Liver (tissue), 9 donors: ENCODE data around the gene FUOM. TPM values are rescaled to one million over a fixed set of nuclear protein-coding genes. Genes with fewer than 3 reads are reported as not detected.
"Not testable (repeated sequence)": the region's sequence is repeated elsewhere in the genome, so short reads cannot be mapped to it uniquely, and the experiment has no call there.

Experiments
- DNase-seq: peaks from one replicate; pipeline ENCODE4 v3.0.0-alpha.2; 2017; ENCODE audit warnings: low spot score
- H3K27ac ChIP-seq, 2 donors: one replicate each; pipeline ENCODE4 v1.7.0; 2013; ENCODE audit warnings: inconsistent platforms in 2 of 2, low read length in 2 of 2, control low read depth in 1 of 2, low read depth in 1 of 2, mild to moderate bottlenecking in 1 of 2
- H3K27me3 ChIP-seq, 4 donors: one replicate each; pipeline versions ENCODE4 v1.6.1 to v1.7.0; 2013; ENCODE audit warnings: low read length in 3 of 4, inconsistent platforms in 1 of 4, mild to moderate bottlenecking in 1 of 4, moderate library complexity in 1 of 4; ENCODE audit not compliant: control insufficient read depth in 4 of 4, insufficient read depth in 4 of 4
- H3K36me3 ChIP-seq, 4 donors: one replicate each; pipeline versions ENCODE4 v1.6.1 to v1.7.0; 2013; ENCODE audit warnings: low read length in 3 of 4, mild to moderate bottlenecking in 3 of 4, low read depth in 1 of 4, moderate library complexity in 1 of 4; ENCODE audit not compliant: control insufficient read depth in 4 of 4, insufficient read depth in 3 of 4
- H3K4me1 ChIP-seq, 4 donors: one replicate each; pipeline versions ENCODE4 v1.6.1 to v1.7.0; 2013; ENCODE audit warnings: low read length in 3 of 4, mild to moderate bottlenecking in 3 of 4, moderate library complexity in 1 of 4; ENCODE audit not compliant: control insufficient read depth in 4 of 4, insufficient read depth in 4 of 4
- H3K4me3 ChIP-seq, 3 donors: one replicate each; pipeline versions ENCODE4 v1.6.1 to v1.7.0; 2013; ENCODE audit warnings: low read length in 3 of 3, control low read depth in 1 of 3, low read depth in 1 of 3, mild to moderate bottlenecking in 1 of 3
- H3K9ac ChIP-seq, 2 donors: one replicate each; pipeline ENCODE4 v1.7.0; 2013; ENCODE audit warnings: low read length in 2 of 2, mild to moderate bottlenecking in 2 of 2, moderate library complexity in 2 of 2, control low read depth in 1 of 2, low read depth in 1 of 2
- H3K9me3 ChIP-seq, 4 donors: one replicate each; pipeline versions ENCODE4 v1.6.1 to v1.7.0; 2013; ENCODE audit warnings: low read length in 3 of 4; ENCODE audit not compliant: control insufficient read depth in 4 of 4
- ATF3 ChIP-seq: IDR thresholded peaks from 2 replicates; pipeline ENCODE4 v1.6.1; 2016; ENCODE audit warnings: antibody characterized with exemption
- CTCF ChIP-seq: fragments of 150-350 bp; IDR thresholded peaks from 2 replicates; pipeline ENCODE4 v1.5.1; 2017; ENCODE audit warnings: improper control_type of control experiment, low read depth, low read length; ENCODE audit not compliant: missing input control
- FOXA1 ChIP-seq: IDR thresholded peaks from 2 replicates; pipeline ENCODE4 v1.6.1; 2016; ENCODE audit warnings: antibody characterized with exemption
- GABPA ChIP-seq, 2 donors: IDR thresholded peaks in 1 of 2; conservative IDR thresholded peaks in 1 of 2; 2 replicates each; pipeline ENCODE4 v1.6.1; 2016; ENCODE audit warnings: antibody characterized with exemption in 2 of 2, mild to moderate bottlenecking in 1 of 2, moderate library complexity in 1 of 2
- HNF4A ChIP-seq, 2 donors: conservative IDR thresholded peaks; 2 replicates each; pipeline ENCODE4 v1.6.1; 2016; ENCODE audit warnings: antibody characterized with exemption in 2 of 2, mild to moderate bottlenecking in 2 of 2
- HNF4G ChIP-seq: IDR thresholded peaks from 2 replicates; pipeline ENCODE4 v1.6.1; 2016; ENCODE audit warnings: antibody characterized with exemption
- JUND ChIP-seq, 2 donors: IDR thresholded peaks; 2 replicates each; pipeline ENCODE4 v1.6.1; 2016; ENCODE audit warnings: antibody characterized with exemption in 2 of 2
- NR2F2 ChIP-seq: IDR thresholded peaks from 2 replicates; pipeline ENCODE4 v1.6.1; 2016; ENCODE audit warnings: antibody characterized with exemption
- RXRA ChIP-seq, 2 donors: IDR thresholded peaks; 2 replicates each; pipeline ENCODE4 v1.6.1; 2017 to 2018; ENCODE audit warnings: antibody characterized with exemption in 2 of 2, mild to moderate bottlenecking in 1 of 2
- SP1 ChIP-seq: IDR thresholded peaks from 2 replicates; pipeline ENCODE4 v1.6.1; 2018; ENCODE audit warnings: antibody characterized with exemption, mild to moderate bottlenecking
- TAF1 ChIP-seq: conservative IDR thresholded peaks from 2 replicates; pipeline ENCODE4 v1.6.1; 2016; ENCODE audit warnings: antibody characterized with exemption, mild to moderate bottlenecking
- YY1 ChIP-seq: IDR thresholded peaks from 2 replicates; pipeline ENCODE4 v1.6.1; 2016; ENCODE audit warnings: antibody characterized with exemption, mild to moderate bottlenecking
- WGBS: extraction: QIAGEN DNeasy Blood & Tissue Kit; methylation state at CpG from one replicate; pipeline ENCODE4 v1.1.7; 2013; 5-methylcytosine and 5-hydroxymethylcytosine counted together
- polyA plus RNA-seq, 2 donors: library from polyadenylated mRNA; stranded (reverse) in 1 of 2; unstranded in 1 of 2; fragments of 200-250 nt in 1 of 2; fragments of >200 nt in 1 of 2; fragmentation: Nextera tagmentation in 1 of 2; extraction: Ambion mirVana in 1 of 2; gene quantifications; one replicate each; pipeline versions ENCODE4 v1.2.1 to v1.2.3, GENCODE V29; 2013 to 2015
- total RNA-seq, 2 donors: library from RNA; depleted of rRNA; stranded (reverse); fragments of >200 nt; gene quantifications; one replicate each; pipeline ENCODE4 v1.2.3, GENCODE V29; 2014
- TF ChIP-seq, protein P1 (sequence below): IDR thresholded peaks from 2 replicates; pipeline ENCODE4 v1.6.1; 2016; ENCODE audit warnings: antibody characterized with exemption, mild to moderate bottlenecking
- TF ChIP-seq, protein P2 (sequence below): IDR thresholded peaks from 2 replicates; pipeline ENCODE4 v1.6.1; 2016; ENCODE audit warnings: antibody characterized with exemption
- donor health status: healthy.
- donor health status: healthy.
- donor health status: healthy.
- donor health status: healthy.
- donor health status: healthy.

Gene FUOM
- total and polyA plus RNA-seq, 4 donors: 24.3 to 194 (median 96.0) TPM

- 81% methylated on average over 39 of the region's 39 CpGs for WGBS
- H3K27ac ChIP-seq: peak overlapping the region in 1 of 2 donors; percentile 28
These were observed 31.4 kb upstream of the FUOM start for GRCh38 chr10:133388973-133389818.

GRCh38 chr10:133388236-133388972, 30.6 kb upstream of the FUOM start:
- WGBS: 87% methylated on average over 17 of the region's 17 CpGs
- Histone ChIP-seq H3K27ac (no peak overlapping the region), H3K27me3 (no peaks in the 10 kb centered on the region), H3K9ac (no peak overlapping the region), H3K4me1 (peaks cover 0 to 4% (median under 1%) of the 10 kb centered on the region in 4 donors), H3K4me3 (no peak overlapping the region), H3K36me3 (peaks cover 0 to 22% (median 15%) of the 10 kb centered on the region in 4 donors), H3K9me3 (no peaks in the 10 kb centered on the region)
- TF ChIP-seq, protein P1, sequence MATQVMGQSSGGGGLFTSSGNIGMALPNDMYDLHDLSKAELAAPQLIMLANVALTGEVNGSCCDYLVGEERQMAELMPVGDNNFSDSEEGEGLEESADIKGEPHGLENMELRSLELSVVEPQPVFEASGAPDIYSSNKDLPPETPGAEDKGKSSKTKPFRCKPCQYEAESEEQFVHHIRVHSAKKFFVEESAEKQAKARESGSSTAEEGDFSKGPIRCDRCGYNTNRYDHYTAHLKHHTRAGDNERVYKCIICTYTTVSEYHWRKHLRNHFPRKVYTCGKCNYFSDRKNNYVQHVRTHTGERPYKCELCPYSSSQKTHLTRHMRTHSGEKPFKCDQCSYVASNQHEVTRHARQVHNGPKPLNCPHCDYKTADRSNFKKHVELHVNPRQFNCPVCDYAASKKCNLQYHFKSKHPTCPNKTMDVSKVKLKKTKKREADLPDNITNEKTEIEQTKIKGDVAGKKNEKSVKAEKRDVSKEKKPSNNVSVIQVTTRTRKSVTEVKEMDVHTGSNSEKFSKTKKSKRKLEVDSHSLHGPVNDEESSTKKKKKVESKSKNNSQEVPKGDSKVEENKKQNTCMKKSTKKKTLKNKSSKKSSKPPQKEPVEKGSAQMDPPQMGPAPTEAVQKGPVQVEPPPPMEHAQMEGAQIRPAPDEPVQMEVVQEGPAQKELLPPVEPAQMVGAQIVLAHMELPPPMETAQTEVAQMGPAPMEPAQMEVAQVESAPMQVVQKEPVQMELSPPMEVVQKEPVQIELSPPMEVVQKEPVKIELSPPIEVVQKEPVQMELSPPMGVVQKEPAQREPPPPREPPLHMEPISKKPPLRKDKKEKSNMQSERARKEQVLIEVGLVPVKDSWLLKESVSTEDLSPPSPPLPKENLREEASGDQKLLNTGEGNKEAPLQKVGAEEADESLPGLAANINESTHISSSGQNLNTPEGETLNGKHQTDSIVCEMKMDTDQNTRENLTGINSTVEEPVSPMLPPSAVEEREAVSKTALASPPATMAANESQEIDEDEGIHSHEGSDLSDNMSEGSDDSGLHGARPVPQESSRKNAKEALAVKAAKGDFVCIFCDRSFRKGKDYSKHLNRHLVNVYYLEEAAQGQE: no peak
- no peak for TF ChIP-seq CTCF
- no peak for TF ChIP-seq FOXA1
- TF ChIP-seq HNF4A (conservative IDR thresholded peaks at IDR 0.05): no peak
- no peak for TF ChIP-seq SP1
- TF ChIP-seq, protein P2, sequence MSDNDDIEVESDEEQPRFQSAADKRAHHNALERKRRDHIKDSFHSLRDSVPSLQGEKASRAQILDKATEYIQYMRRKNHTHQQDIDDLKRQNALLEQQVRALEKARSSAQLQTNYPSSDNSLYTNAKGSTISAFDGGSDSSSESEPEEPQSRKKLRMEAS: no peak
- DNase-seq: no peak

More at GRCh38 chr10:133388973-133389818, 31.4 kb upstream of the FUOM start:
- TF ChIP-seq SP1 (no peak), ATF3 (no peak), CTCF (no peak), RXRA (IDR thresholded peaks at IDR 0.05) (no peak), TAF1 (no peak), GABPA (IDR thresholded peaks at IDR 0.05 in 1 of 2, conservative IDR thresholded peaks at IDR 0.05 in 1 of 2) (no peak), YY1 (no peak), NR2F2 (no peak), HNF4A (conservative IDR thresholded peaks at IDR 0.05) (no peak), HNF4G (no peak), JUND (IDR thresholded peaks at IDR 0.05) (no peak)
- TF ChIP-seq, protein P2: no peak
- Histone ChIP-seq H3K4me3 (no peak overlapping the region), H3K4me1 (peaks cover 0 to 6% (median 2%) of the 10 kb centered on the region in 4 donors), H3K36me3 (peaks cover 0 to 17% (median 10%) of the 10 kb centered on the region in 4 donors), H3K27me3 (no peaks in the 10 kb centered on the region), H3K9ac (no peak overlapping the region), H3K9me3 (no peaks in the 10 kb centered on the region)
- DNase-seq: no peak

- not testable (repeated sequence) for DNase-seq, H3K4me1 ChIP-seq, H3K9ac ChIP-seq, H3K27ac ChIP-seq, H3K27me3 ChIP-seq, H3K9me3 ChIP-seq, H3K4me3 ChIP-seq
- peaks cover 0 to 22% (median 16%) of the 10 kb centered on the region in 4 donors for H3K36me3 ChIP-seq
- 98% methylated on average over 4 of the region's 4 CpGs for WGBS
These were observed 29.1 kb upstream of the FUOM start for GRCh38 chr10:133386951-133387350.
